HEK293 (cell line): ENCODE results near the gene VEGFA.

ENCODE experiments used
- CTCF ChIP-seq: fragments of 450-650 bp; formaldehyde crosslinking; IDR thresholded peaks from 2 replicates; pipeline ENCODE4 v1.5.1; 2016; ENCODE audit warnings: missing biosample characterization, missing genetic modification characterization
- EGR2 ChIP-seq: fragments of 450-650 bp; formaldehyde crosslinking; IDR thresholded peaks from 2 replicates; pipeline ENCODE4 v1.5.1; 2016; ENCODE audit warnings: low read depth, missing biosample characterization, missing genetic modification characterization
- OVOL3 ChIP-seq: fragments of 450-650 bp; formaldehyde crosslinking; IDR thresholded peaks from 2 replicates; pipeline ENCODE4 v1.5.1; 2016; ENCODE audit warnings: missing biosample characterization, missing genetic modification characterization
- TCF7L2 ChIP-seq: IDR thresholded peaks from 2 replicates; pipeline ENCODE4 v1.6.1; 2011; ENCODE audit warnings: low read depth, mild to moderate bottlenecking, inconsistent platforms, low read length, moderate library complexity, borderline replicate concordance
- ZBTB10 ChIP-seq: fragments of 450-650 bp; formaldehyde crosslinking; IDR thresholded peaks from 2 replicates; pipeline ENCODE4 v1.5.1; 2016; ENCODE audit warnings: missing biosample characterization, missing genetic modification characterization
- ZEB2 ChIP-seq: fragments of 450-650 bp; formaldehyde crosslinking; IDR thresholded peaks from 2 replicates; pipeline ENCODE4 v1.5.1; 2016; ENCODE audit warnings: missing biosample characterization, missing genetic modification characterization
- ZFP37 ChIP-seq: fragments of 450-650 bp; formaldehyde crosslinking; IDR thresholded peaks from 2 replicates; pipeline ENCODE4 v1.5.1; 2016; ENCODE audit warnings: missing biosample characterization, missing genetic modification characterization
- ZNF121 ChIP-seq: fragments of 450-650 bp; formaldehyde crosslinking; IDR thresholded peaks from 2 replicates; pipeline ENCODE4 v1.5.1; 2016; ENCODE audit warnings: missing biosample characterization, missing genetic modification characterization
- ZNF302 ChIP-seq: fragments of 450-650 bp; formaldehyde crosslinking; IDR thresholded peaks from 2 replicates; pipeline ENCODE4 v1.5.1; 2016; ENCODE audit warnings: missing biosample characterization, missing genetic modification characterization, low read depth
- ZNF704 ChIP-seq: fragments of 450-650 bp; formaldehyde crosslinking; IDR thresholded peaks from 2 replicates; pipeline ENCODE4 v1.5.1; 2016; ENCODE audit warnings: missing biosample characterization, missing genetic modification characterization
- ZNF830 ChIP-seq: fragments of 450-650 bp; IDR thresholded peaks from 2 replicates; pipeline ENCODE4 v1.5.0; 2018; ENCODE audit warnings: missing biosample characterization, missing genetic modification characterization, low read depth, mild to moderate bottlenecking, moderate library complexity
- TF ChIP-seq, protein P1 (sequence below): fragments of 450-650 bp; formaldehyde crosslinking; IDR thresholded peaks from 2 replicates; pipeline ENCODE4 v1.5.1; 2016; ENCODE audit warnings: missing biosample characterization, missing genetic modification characterization
- TF ChIP-seq, protein P2 (sequence below): fragments of 450-650 bp; formaldehyde crosslinking; IDR thresholded peaks from 2 replicates; pipeline ENCODE4 v1.5.1; 2016; ENCODE audit warnings: missing biosample characterization, missing genetic modification characterization
- TF ChIP-seq, protein P3 (sequence below): fragments of 450-650 bp; formaldehyde crosslinking; IDR thresholded peaks from 2 replicates; pipeline ENCODE4 v1.5.1; 2017; ENCODE audit warnings: missing biosample characterization, missing genetic modification characterization

- TF ChIP-seq, protein P1, sequence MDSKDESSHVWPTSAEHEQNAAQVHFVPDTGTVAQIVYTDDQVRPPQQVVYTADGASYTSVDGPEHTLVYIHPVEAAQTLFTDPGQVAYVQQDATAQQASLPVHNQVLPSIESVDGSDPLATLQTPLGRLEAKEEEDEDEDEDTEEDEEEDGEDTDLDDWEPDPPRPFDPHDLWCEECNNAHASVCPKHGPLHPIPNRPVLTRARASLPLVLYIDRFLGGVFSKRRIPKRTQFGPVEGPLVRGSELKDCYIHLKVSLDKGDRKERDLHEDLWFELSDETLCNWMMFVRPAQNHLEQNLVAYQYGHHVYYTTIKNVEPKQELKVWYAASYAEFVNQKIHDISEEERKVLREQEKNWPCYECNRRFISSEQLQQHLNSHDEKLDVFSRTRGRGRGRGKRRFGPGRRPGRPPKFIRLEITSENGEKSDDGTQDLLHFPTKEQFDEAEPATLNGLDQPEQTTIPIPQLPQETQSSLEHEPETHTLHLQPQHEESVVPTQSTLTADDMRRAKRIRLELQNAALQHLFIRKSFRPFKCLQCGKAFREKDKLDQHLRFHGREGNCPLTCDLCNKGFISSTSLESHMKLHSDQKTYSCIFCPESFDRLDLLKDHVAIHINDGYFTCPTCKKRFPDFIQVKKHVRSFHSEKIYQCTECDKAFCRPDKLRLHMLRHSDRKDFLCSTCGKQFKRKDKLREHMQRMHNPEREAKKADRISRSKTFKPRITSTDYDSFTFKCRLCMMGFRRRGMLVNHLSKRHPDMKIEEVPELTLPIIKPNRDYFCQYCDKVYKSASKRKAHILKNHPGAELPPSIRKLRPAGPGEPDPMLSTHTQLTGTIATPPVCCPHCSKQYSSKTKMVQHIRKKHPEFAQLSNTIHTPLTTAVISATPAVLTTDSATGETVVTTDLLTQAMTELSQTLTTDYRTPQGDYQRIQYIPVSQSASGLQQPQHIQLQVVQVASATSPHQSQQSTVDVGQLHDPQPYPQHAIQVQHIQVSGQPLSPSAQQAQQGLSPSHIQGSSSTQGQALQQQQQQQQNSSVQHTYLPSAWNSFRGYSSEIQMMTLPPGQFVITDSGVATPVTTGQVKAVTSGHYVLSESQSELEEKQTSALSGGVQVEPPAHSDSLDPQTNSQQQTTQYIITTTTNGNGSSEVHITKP (tag by site-specific recombination): no peak
- TF ChIP-seq CTCF (tag by site-specific recombination) (no peak), OVOL3 (tag by site-specific recombination) (no peak), ZEB2 (no peak), ZNF830 (tag by site-specific recombination) (no peak), ZNF121 (tag by site-specific recombination) (no peak), TCF7L2 (no peak), ZBTB10 (tag by site-specific recombination) (no peak), ZNF704 (no peak), ZNF302 (tag by site-specific recombination) (no peak), EGR2 (tag by site-specific recombination) (no peak), ZFP37 (tag by site-specific recombination) (no peak)
- TF ChIP-seq, protein P2, sequence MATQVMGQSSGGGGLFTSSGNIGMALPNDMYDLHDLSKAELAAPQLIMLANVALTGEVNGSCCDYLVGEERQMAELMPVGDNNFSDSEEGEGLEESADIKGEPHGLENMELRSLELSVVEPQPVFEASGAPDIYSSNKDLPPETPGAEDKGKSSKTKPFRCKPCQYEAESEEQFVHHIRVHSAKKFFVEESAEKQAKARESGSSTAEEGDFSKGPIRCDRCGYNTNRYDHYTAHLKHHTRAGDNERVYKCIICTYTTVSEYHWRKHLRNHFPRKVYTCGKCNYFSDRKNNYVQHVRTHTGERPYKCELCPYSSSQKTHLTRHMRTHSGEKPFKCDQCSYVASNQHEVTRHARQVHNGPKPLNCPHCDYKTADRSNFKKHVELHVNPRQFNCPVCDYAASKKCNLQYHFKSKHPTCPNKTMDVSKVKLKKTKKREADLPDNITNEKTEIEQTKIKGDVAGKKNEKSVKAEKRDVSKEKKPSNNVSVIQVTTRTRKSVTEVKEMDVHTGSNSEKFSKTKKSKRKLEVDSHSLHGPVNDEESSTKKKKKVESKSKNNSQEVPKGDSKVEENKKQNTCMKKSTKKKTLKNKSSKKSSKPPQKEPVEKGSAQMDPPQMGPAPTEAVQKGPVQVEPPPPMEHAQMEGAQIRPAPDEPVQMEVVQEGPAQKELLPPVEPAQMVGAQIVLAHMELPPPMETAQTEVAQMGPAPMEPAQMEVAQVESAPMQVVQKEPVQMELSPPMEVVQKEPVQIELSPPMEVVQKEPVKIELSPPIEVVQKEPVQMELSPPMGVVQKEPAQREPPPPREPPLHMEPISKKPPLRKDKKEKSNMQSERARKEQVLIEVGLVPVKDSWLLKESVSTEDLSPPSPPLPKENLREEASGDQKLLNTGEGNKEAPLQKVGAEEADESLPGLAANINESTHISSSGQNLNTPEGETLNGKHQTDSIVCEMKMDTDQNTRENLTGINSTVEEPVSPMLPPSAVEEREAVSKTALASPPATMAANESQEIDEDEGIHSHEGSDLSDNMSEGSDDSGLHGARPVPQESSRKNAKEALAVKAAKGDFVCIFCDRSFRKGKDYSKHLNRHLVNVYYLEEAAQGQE (tag by site-specific recombination): no peak
- TF ChIP-seq, protein P3, sequence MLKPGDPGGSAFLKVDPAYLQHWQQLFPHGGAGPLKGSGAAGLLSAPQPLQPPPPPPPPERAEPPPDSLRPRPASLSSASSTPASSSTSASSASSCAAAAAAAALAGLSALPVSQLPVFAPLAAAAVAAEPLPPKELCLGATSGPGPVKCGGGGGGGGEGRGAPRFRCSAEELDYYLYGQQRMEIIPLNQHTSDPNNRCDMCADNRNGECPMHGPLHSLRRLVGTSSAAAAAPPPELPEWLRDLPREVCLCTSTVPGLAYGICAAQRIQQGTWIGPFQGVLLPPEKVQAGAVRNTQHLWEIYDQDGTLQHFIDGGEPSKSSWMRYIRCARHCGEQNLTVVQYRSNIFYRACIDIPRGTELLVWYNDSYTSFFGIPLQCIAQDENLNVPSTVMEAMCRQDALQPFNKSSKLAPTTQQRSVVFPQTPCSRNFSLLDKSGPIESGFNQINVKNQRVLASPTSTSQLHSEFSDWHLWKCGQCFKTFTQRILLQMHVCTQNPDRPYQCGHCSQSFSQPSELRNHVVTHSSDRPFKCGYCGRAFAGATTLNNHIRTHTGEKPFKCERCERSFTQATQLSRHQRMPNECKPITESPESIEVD: no peak
These were observed 18.3 kb downstream of the VEGFA start for GRCh38 chr6:43788301-43788700.
